Keratinocyte (primary cell): ENCODE measurements around the gene CLPTM1L.

Experiments
- EZH2 ChIP-seq: IDR thresholded peaks from one replicate; pipeline ENCODE4 v1.6.1; 2012; ENCODE audit warnings: inconsistent platforms, mild to moderate bottlenecking, low read length, moderate library complexity
- TF ChIP-seq, protein P1 (sequence below), 3 experiments: IDR thresholded peaks in 1 of 3; conservative IDR thresholded peaks in 1 of 3; optimal IDR thresholded peaks in 1 of 3; 2 replicates in 2 of 3; 3 replicates in 1 of 3; pipeline versions ENCODE3 to v1.5.1; 2011; ENCODE audit warnings: low read length in 3 of 3, mild to moderate bottlenecking in 3 of 3, moderate library complexity in 2 of 3, control low read depth in 1 of 3, inconsistent platforms in 1 of 3; ENCODE audit not compliant: insufficient read depth in 2 of 3; ENCODE audit errors: extremely low read depth in 1 of 3

GRCh38 chr5:1383886-1384401 is 39.0 kb upstream of the CLPTM1L start:
- TF ChIP-seq, protein P1, sequence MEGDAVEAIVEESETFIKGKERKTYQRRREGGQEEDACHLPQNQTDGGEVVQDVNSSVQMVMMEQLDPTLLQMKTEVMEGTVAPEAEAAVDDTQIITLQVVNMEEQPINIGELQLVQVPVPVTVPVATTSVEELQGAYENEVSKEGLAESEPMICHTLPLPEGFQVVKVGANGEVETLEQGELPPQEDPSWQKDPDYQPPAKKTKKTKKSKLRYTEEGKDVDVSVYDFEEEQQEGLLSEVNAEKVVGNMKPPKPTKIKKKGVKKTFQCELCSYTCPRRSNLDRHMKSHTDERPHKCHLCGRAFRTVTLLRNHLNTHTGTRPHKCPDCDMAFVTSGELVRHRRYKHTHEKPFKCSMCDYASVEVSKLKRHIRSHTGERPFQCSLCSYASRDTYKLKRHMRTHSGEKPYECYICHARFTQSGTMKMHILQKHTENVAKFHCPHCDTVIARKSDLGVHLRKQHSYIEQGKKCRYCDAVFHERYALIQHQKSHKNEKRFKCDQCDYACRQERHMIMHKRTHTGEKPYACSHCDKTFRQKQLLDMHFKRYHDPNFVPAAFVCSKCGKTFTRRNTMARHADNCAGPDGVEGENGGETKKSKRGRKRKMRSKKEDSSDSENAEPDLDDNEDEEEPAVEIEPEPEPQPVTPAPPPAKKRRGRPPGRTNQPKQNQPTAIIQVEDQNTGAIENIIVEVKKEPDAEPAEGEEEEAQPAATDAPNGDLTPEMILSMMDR (optimal IDR thresholded peaks at IDR 0.05 in 1 of 3, IDR thresholded peaks at IDR 0.05 in 1 of 3, conservative IDR thresholded peaks at IDR 0.05 in 1 of 3; ENCODE audit: extremely low read depth in 1 of 3, insufficient read depth in 2 of 3, low read length in 3 of 3) = no peak
- no peak for TF ChIP-seq EZH2
